HepG2 (cell line): Measurements from ENCODE around the gene SNX9. TPM values are rescaled to one million over a fixed set of nuclear protein-coding genes. Genes with fewer than 3 reads are reported as not detected.

Experiments used
- EEA1 ChIP-seq: sonication (generic); formaldehyde crosslinking; IDR thresholded peaks from 2 replicates; pipeline ENCODE4 v1.5.1; 2020; ENCODE audit warnings: mild to moderate bottlenecking, missing genetic modification reagents, borderline replicate concordance
- HCFC1 ChIP-seq: fragments of 150-350 bp; IDR thresholded peaks from 2 replicates; pipeline ENCODE4 v1.6.1; 2014; ENCODE audit warnings: low read depth, low read length
- KDM1A ChIP-seq: IDR thresholded peaks from 2 replicates; pipeline ENCODE4 v1.6.1; 2016; ENCODE audit warnings: missing compliant biosample characterization
- KLF6 ChIP-seq: IDR thresholded peaks from 2 replicates; pipeline ENCODE4 v1.8.0; 2016; ENCODE audit warnings: missing biosample characterization, missing genetic modification reagents
- PATZ1 ChIP-seq: sonication (generic); formaldehyde crosslinking; IDR thresholded peaks from 2 replicates; pipeline ENCODE4 v1.4.0; 2020; ENCODE audit warnings: missing genetic modification reagents
- SALL2 ChIP-seq: sonication (generic); formaldehyde crosslinking; IDR thresholded peaks from 2 replicates; pipeline ENCODE4 v1.8.1; 2023; ENCODE audit warnings: mild to moderate bottlenecking, missing genetic modification reagents, inconsistent platforms
- ZC3H4 ChIP-seq: sonication (generic); formaldehyde crosslinking; IDR thresholded peaks from 2 replicates; pipeline ENCODE4 v1.4.0; 2020; ENCODE audit warnings: missing genetic modification reagents, borderline replicate concordance
- ZKSCAN1 ChIP-seq: fragments of 150-350 bp; IDR thresholded peaks from 2 replicates; pipeline ENCODE4 v1.6.1; 2014; ENCODE audit warnings: low read length
- ZMYM3 ChIP-seq: sonication (generic); formaldehyde crosslinking; IDR thresholded peaks from 2 replicates; pipeline ENCODE4 v1.5.1; 2020; ENCODE audit warnings: mild to moderate bottlenecking, missing genetic modification reagents
- ZNF616 ChIP-seq: sonication (generic); formaldehyde crosslinking; IDR thresholded peaks from 2 replicates; pipeline ENCODE4 v1.5.0; 2020; ENCODE audit warnings: low read depth, mild to moderate bottlenecking, missing genetic modification reagents
- polyA plus RNA-seq, 8 experiments: library from polyadenylated mRNA; depleted of rRNA in 3 of 8; stranded (reverse) in 7 of 8; unstranded in 1 of 8; fragments of >200 nt; fragmentation: Illumina TruSeq in 4 of 8; extraction: Trizol in 4 of 8; gene quantifications; 2 replicates each; pipeline versions ENCODE4 v1.2.1 to v1.2.3, GENCODE V29; 2011 to 2016; ENCODE audit warnings: low read depth in 4 of 8, missing spikeins in 1 of 8, mixed read lengths in 1 of 8; ENCODE audit not compliant: insufficient read depth in 1 of 8
- total RNA-seq, 5 experiments: library from RNA; depleted of rRNA; stranded (reverse); fragments of >200 nt; fragmentation: Illumina TruSeq; extraction: Trizol; gene quantifications; 2 replicates each; pipeline ENCODE4 v1.2.3, GENCODE V29; 2016; ENCODE audit warnings: low read depth in 1 of 5
- TF ChIP-seq, protein P1 (sequence below), 2 experiments: sonication (generic) in 1 of 2; formaldehyde crosslinking in 1 of 2; IDR thresholded peaks; 2 replicates each; pipeline versions ENCODE4 v1.4.0 to v1.6.1; 2016 to 2020; ENCODE audit warnings: borderline replicate concordance in 1 of 2, low read depth in 1 of 2, mild to moderate bottlenecking in 1 of 2, missing genetic modification reagents in 1 of 2
- TF ChIP-seq, protein P2 (sequence below): sonication (generic); formaldehyde crosslinking; IDR thresholded peaks from 2 replicates; pipeline ENCODE4 v1.4.0; 2020; ENCODE audit warnings: mild to moderate bottlenecking, missing genetic modification reagents

The SNX9 gene
- total and polyA plus RNA-seq, 2 of the 13 experiments (the other 11 are each of a cell fraction or from before 2014, with no cell fraction given), result 21.9 to 36.0 TPM

- TF ChIP-seq, protein P1, sequence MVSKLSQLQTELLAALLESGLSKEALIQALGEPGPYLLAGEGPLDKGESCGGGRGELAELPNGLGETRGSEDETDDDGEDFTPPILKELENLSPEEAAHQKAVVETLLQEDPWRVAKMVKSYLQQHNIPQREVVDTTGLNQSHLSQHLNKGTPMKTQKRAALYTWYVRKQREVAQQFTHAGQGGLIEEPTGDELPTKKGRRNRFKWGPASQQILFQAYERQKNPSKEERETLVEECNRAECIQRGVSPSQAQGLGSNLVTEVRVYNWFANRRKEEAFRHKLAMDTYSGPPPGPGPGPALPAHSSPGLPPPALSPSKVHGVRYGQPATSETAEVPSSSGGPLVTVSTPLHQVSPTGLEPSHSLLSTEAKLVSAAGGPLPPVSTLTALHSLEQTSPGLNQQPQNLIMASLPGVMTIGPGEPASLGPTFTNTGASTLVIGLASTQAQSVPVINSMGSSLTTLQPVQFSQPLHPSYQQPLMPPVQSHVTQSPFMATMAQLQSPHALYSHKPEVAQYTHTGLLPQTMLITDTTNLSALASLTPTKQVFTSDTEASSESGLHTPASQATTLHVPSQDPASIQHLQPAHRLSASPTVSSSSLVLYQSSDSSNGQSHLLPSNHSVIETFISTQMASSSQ (IDR thresholded peaks at IDR 0.05; ENCODE audit: low read depth), result no peak
- TF ChIP-seq, protein P1 (CRISPR knock-in tag; IDR thresholded peaks at IDR 0.05; ENCODE audit: borderline replicate concordance), result no peak; the same call in none of the 2 replicates
- TF ChIP-seq SALL2 (CRISPR knock-in tag), result peak; percentile 86
- TF ChIP-seq ZKSCAN1, result no peak
- TF ChIP-seq ZNF616, result peak; percentile 79
- peak; percentile 67; the same call in 1 of the 2 replicates for TF ChIP-seq ZMYM3 (CRISPR knock-in tag)
- TF ChIP-seq EEA1 (CRISPR knock-in tag), result peak; percentile 44; the same call in 1 of the 2 replicates
- 0 out of 2 replicates have a peak, but pooled peaks have one; percentile 84 for TF ChIP-seq KDM1A (CRISPR knock-in tag)
- 0 out of 2 replicates have a peak, but pooled peaks have one; percentile 50 for TF ChIP-seq PATZ1 (CRISPR knock-in tag)
- TF ChIP-seq KLF6 (CRISPR knock-in tag), result peak; percentile 70; the same call in 1 of the 2 replicates
- no peak for TF ChIP-seq HCFC1
- TF ChIP-seq ZC3H4 (CRISPR knock-in tag), result 0 out of 2 replicates have a peak, but pooled peaks have one; percentile 8
- TF ChIP-seq, protein P2, sequence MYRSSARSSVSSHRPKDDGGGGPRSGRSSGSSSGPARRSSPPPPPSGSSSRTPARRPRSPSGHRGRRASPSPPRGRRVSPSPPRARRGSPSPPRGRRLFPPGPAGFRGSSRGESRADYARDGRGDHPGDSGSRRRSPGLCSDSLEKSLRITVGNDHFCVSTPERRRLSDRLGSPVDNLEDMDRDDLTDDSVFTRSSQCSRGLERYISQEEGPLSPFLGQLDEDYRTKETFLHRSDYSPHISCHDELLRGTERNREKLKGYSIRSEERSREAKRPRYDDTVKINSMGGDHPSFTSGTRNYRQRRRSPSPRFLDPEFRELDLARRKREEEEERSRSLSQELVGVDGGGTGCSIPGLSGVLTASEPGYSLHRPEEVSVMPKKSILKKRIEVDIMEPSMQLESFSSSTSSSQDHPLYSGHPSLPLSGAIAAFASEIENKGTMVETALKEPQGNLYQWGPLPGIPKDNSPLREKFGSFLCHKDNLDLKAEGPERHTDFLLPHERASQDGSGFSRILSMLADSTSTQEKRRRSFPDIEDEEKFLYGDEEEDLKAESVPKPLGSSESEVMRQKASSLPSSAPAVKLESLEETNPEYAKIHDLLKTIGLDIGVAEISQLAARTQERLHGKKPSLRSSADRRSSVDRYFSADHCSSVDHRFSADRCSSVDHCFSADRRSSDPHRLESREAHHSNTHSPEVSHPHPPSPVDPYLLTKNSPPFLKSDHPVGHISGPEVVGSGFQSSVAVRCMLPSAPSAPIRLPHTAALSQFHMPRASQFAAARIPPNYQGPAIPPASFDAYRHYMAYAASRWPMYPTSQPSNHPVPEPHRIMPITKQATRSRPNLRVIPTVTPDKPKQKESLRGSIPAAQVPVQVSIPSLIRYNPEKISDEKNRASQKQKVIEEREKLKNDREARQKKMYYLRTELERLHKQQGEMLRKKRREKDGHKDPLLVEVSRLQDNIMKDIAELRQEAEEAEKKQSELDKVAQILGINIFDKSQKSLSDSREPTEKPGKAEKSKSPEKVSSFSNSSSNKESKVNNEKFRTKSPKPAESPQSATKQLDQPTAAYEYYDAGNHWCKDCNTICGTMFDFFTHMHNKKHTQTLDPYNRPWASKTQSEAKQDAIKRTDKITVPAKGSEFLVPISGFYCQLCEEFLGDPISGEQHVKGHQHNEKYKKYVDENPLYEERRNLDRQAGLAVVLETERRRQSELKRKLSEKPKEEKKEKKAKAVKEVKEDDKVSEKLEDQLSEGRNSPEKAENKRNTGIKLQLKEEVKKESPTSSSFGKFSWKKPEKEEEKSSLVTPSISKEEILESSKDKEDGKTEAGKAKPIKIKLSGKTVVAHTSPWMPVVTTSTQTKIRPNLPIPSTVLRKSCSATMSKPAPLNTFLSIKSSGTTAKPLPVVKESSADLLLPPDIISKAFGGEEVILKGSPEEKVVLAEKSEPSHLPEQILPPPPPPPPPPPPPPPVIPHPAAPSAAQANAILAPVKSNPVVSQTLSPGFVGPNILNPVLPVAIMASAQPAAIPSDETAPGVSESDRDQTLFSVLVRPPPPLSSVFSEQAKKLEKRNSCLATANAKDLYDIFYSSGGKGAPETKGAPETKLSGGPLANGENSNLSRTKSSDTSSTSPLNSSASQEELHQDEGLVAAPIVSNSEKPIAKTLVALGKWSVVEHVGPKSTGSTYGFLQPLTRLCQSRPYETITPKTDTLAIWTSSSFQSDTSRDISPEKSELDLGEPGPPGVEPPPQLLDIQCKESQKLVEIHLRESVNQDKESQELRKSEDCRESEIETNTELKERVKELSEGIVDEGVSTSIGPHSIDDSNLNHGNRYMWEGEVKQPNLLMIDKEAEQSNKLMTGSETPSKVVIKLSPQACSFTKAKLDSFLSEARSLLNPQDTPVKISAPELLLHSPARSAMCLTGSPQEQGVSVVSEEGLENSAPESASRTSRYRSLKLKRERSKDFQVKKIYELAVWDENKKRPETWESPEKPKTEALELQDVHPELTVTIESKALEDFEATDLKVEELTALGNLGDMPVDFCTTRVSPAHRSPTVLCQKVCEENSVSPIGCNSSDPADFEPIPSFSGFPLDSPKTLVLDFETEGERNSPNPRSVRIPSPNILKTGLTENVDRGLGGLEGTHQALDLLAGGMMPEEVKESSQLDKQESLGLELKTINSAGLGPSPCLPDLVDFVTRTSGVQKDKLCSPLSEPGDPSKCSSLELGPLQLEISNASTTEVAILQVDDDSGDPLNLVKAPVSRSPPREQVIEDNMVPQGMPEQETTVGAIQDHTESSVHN (CRISPR knock-in tag), result 0 out of 2 replicates have a peak, but pooled peaks have one; percentile 56
Observed at GRCh38 chr6:157981395-157982101, 158.5 kb downstream of the SNX9 start, which contains the start of gene SYNJ2 (continued).
